GM12892 (cell line): Measurements from ENCODE around the gene PRKN.

Source experiments
- POLR2A ChIP-seq: IDR thresholded peaks from 2 replicates; pipeline ENCODE4 v1.6.1; 2011; ENCODE audit warnings: low read depth, low read length, control low read depth
- POLR2AphosphoS5 ChIP-seq: IDR thresholded peaks from 2 replicates; pipeline ENCODE4 v1.6.1; 2011; ENCODE audit warnings: low read depth, low read length, control low read depth
- TAF1 ChIP-seq: IDR thresholded peaks from 2 replicates; pipeline ENCODE4 v1.6.1; 2011; ENCODE audit warnings: low read depth, mild to moderate bottlenecking, control low read depth, low read length, borderline replicate concordance

DNA sequence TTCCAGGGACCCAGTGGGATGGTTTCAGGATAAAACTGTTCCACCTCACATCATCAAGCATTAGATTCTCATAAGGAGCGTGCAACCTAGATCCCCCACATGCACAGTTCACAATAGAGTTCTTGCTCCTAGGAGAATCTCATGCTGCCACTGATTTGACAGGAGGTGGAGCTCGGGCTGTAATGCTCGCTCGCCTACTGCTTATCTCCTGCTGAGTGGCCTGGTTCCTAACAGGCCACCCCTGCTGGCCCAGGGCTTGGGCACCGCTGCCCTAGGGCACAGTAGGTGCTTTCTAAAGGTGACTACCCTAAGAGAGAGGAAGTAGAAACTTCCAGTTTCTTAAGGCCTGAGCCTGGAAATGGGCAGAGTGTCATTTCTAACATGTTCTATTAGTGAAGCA, 656.9 kb downstream of the PRKN start:
- TF ChIP-seq POLR2A (no peak), TAF1 (no peak), POLR2AphosphoS5 (no peak)
